PC-3 (cell line): ENCODE data around the gene PRSS16. TPM values are rescaled to one million over a fixed set of nuclear protein-coding genes. Genes with fewer than 3 reads are reported as not detected.
"Not testable (repeated sequence)": the region's sequence is repeated elsewhere in the genome, so short reads cannot be mapped to it uniquely, and the experiment has no call there.

Experiments
- ATAC-seq: fragments of 200-7000 bp; cut with Tn5 transposase; 2 replicates; pipeline ENCODE4 v1.9.1; 2020; ENCODE audit warnings: mild to moderate bottlenecking, moderate library complexity
- BruUV-seq: library from RNA; stranded (reverse); fragments of 400-500 nt; replicated peaks from 2 replicates; lab custom pipeline; 2021; lab: Mats Ljungman, UMichigan
- CTCF ChIA-PET: fragments of 300-600 bp; sonication (Branson Sonifier 250); formaldehyde crosslinking; loops from one replicate; lab custom pipeline; 2022; ENCODE audit warnings: antibody characterized with exemption; lab: Charles Lee
- POLR2A ChIA-PET: fragments of 300-600 bp; sonication (Branson Sonifier 250); formaldehyde crosslinking; loops from one replicate; lab custom pipeline; 2022; ENCODE audit warnings: antibody characterized with exemption; ENCODE audit not compliant: unreplicated experiment; lab: Charles Lee
- DNase-seq: peaks from one replicate; pipeline ENCODE4 v3.0.0-alpha.2; 2015
- H2AFZ ChIP-seq: fragments of 300-600 bp; sonication (generic); 2 replicates; pipeline ENCODE4 v1.6.0; 2016; ENCODE audit warnings: antibody characterized with exemption, low read length
- H3F3A ChIP-seq: fragments of 300-600 bp; sonication (generic); one replicate; pipeline ENCODE4 v1.6.0; 2017; ENCODE audit warnings: antibody characterized with exemption, low read length, control low read depth, mild to moderate bottlenecking; ENCODE audit not compliant: unreplicated experiment
- H3K27ac ChIP-seq: fragments of 300-600 bp; sonication (generic); 2 replicates; pipeline ENCODE4 v1.5.1; 2016; ENCODE audit warnings: mild to moderate bottlenecking, low read length
- H3K27me3 ChIP-seq: fragments of 300-600 bp; sonication (generic); 2 replicates; pipeline ENCODE4 v1.6.1; 2016; ENCODE audit warnings: low read length, mixed read lengths
- H3K36me3 ChIP-seq: fragments of 300-600 bp; sonication (generic); 2 replicates; pipeline ENCODE4 v1.6.1; 2016; ENCODE audit warnings: low read depth, mixed run types, low read length, mixed read lengths
- H3K4me1 ChIP-seq: fragments of 300-600 bp; sonication (generic); 2 replicates; pipeline ENCODE4 v1.5.1; 2016; ENCODE audit warnings: low read length; ENCODE audit not compliant: insufficient read depth
- H3K4me2 ChIP-seq: fragments of 300-600 bp; sonication (generic); 2 replicates; pipeline ENCODE4 v1.6.0; 2016; ENCODE audit warnings: low read length
- H3K4me3 ChIP-seq: fragments of 300-600 bp; sonication (generic); 2 replicates; pipeline ENCODE4 v1.5.1; 2016; ENCODE audit warnings: mild to moderate bottlenecking, low read length, mixed read lengths
- H3K79me2 ChIP-seq: fragments of 300-600 bp; sonication (generic); 2 replicates; pipeline ENCODE4 v1.6.1; 2017; ENCODE audit warnings: low read length, mixed read lengths
- H3K9ac ChIP-seq: fragments of 300-600 bp; sonication (generic); 2 replicates; pipeline ENCODE4 v1.6.0; 2016; ENCODE audit warnings: mild to moderate bottlenecking, low read length
- H3K9me2 ChIP-seq: fragments of 300-600 bp; sonication (generic); replicated peaks from 2 replicates; pipeline ENCODE4 v1.6.1; 2016; ENCODE audit warnings: mixed run types, low read length, mixed read lengths
- H3K9me3 ChIP-seq: fragments of 300-600 bp; sonication (generic); 2 replicates; pipeline ENCODE4 v1.6.1; 2016; ENCODE audit warnings: low read length, mixed read lengths
- H4K20me1 ChIP-seq: fragments of 300-600 bp; sonication (generic); 2 replicates; pipeline ENCODE4 v1.6.1; 2016; ENCODE audit warnings: low read length, mixed read lengths
- CTCF ChIP-seq: fragments of 300-600 bp; sonication (generic); conservative IDR thresholded peaks from 2 replicates; pipeline ENCODE4 v1.5.1; 2017; ENCODE audit warnings: antibody characterized with exemption, low read depth, mild to moderate bottlenecking, low read length
- EZH2 ChIP-seq: fragments of 300-600 bp; sonication (generic); IDR thresholded peaks from one replicate; pipeline ENCODE4 v1.6.1; 2017; ENCODE audit warnings: antibody characterized with exemption, mild to moderate bottlenecking, low read length; ENCODE audit not compliant: unreplicated experiment
- EZH2phosphoT487 ChIP-seq: fragments of 300-600 bp; sonication (generic); IDR thresholded peaks from 2 replicates; pipeline ENCODE4 v1.6.1; 2018; ENCODE audit warnings: mild to moderate bottlenecking, antibody characterized with exemption, low read length, borderline replicate concordance
- intact Hi-C: fragments of 100-400 bp; cut with micrococcal nuclease; formaldehyde crosslinking; loops from 2 replicates; pipeline ENCODE4 v1.9.0; 2023
- total RNA-seq: library from RNA; depleted of rRNA; stranded (reverse); fragments of >200 nt; gene quantifications from 2 replicates; pipeline ENCODE4 v1.2.3, GENCODE V29; 2014

PRSS16 gene
- total RNA-seq, 1 experiment from 2014 or later: 7.3 TPM

- Histone ChIP-seq H3K27me3 (no peaks in the 10 kb centered on the region), H3K4me2 (no peak overlapping the region), H3K9ac (no peak overlapping the region), H3K36me3 (no peaks in the 10 kb centered on the region), H3K9me3 (no peaks in the 10 kb centered on the region), H3K4me1 (no peaks in the 10 kb centered on the region), H3F3A (no peaks in the 10 kb centered on the region), H2AFZ (no peak overlapping the region), H3K27ac (no peak overlapping the region), H3K9me2 (no peaks in the 10 kb centered on the region), H4K20me1 (no peaks in the 10 kb centered on the region), H3K4me3 (no peak overlapping the region), H3K79me2 (no peaks in the 10 kb centered on the region)
- intact Hi-C loops: no loop called here
- DNase-seq: no peak
- CTCF ChIA-PET: no interaction called here
- BruUV-seq: no TSS peak
- TF ChIP-seq CTCF: no peak
- no peak for TF ChIP-seq EZH2phosphoT487
- no peak for TF ChIP-seq EZH2
- ATAC-seq: no peak
- POLR2A ChIA-PET: no interaction called here
These were observed 12.9 kb downstream of the PRSS16 start for GRCh38 chr6:27260369-27260768.

GRCh38 chr6:27260836-27261375 lies 13.4 kb downstream of the PRSS16 start:
- H3K4me3 ChIP-seq: no peak overlapping the region
- H3K27ac ChIP-seq: no peak overlapping the region
- DNase-seq (no peak), ATAC-seq (no peak)
- no peak overlapping the region for H2AFZ ChIP-seq
- H3K4me1 ChIP-seq: no peaks in the 10 kb centered on the region
- CTCF ChIA-PET: no interaction called here
- no peaks in the 10 kb centered on the region for H3F3A ChIP-seq
- H3K36me3 ChIP-seq: no peaks in the 10 kb centered on the region
- H3K27me3 ChIP-seq: no peaks in the 10 kb centered on the region
- no peak overlapping the region for H3K9ac ChIP-seq
- no peaks in the 10 kb centered on the region for H3K79me2 ChIP-seq
- no peak overlapping the region for H3K4me2 ChIP-seq
- no peak for TF ChIP-seq CTCF
- no peak for TF ChIP-seq EZH2phosphoT487
- no peak for TF ChIP-seq EZH2
- no TSS peak for BruUV-seq
- no peaks in the 10 kb centered on the region for H3K9me2 ChIP-seq
- POLR2A ChIA-PET: no interaction called here
- intact Hi-C loops: no loop called here
- no peaks in the 10 kb centered on the region for H4K20me1 ChIP-seq
- no peaks in the 10 kb centered on the region for H3K9me3 ChIP-seq

GRCh38 chr6:27263886-27264285 lies 16.4 kb downstream of the PRSS16 start:
- Histone ChIP-seq H3F3A (no peaks in the 10 kb centered on the region), H4K20me1 (no peaks in the 10 kb centered on the region), H2AFZ (no peak overlapping the region), H3K9me2 (no peaks in the 10 kb centered on the region), H3K27me3 (no peaks in the 10 kb centered on the region), H3K4me2 (no peak overlapping the region), H3K79me2 (no peaks in the 10 kb centered on the region), H3K36me3 (no peaks in the 10 kb centered on the region), H3K4me3 (no peak overlapping the region), H3K27ac (no peak overlapping the region), H3K4me1 (no peaks in the 10 kb centered on the region), H3K9ac (no peak overlapping the region), H3K9me3 (no peaks in the 10 kb centered on the region)
- ChIA-PET CTCF (no interaction called here), POLR2A (no interaction called here)
- no peak for ATAC-seq
- BruUV-seq: no TSS peak
- TF ChIP-seq EZH2phosphoT487: no peak
- intact Hi-C loops: no loop called here
- no peak for DNase-seq

- POLR2A ChIA-PET, H3K27ac ChIP-seq, H3K27me3 ChIP-seq, H4K20me1 ChIP-seq, DNase-seq, H3K9me2 ChIP-seq, H3K4me2 ChIP-seq, H3K9ac ChIP-seq, CTCF ChIA-PET, H3K79me2 ChIP-seq, H2AFZ ChIP-seq, ATAC-seq, H3K36me3 ChIP-seq, BruUV-seq, intact Hi-C loops, H3K4me1 ChIP-seq, H3K4me3 ChIP-seq, H3K9me3 ChIP-seq, H3F3A ChIP-seq: not testable (repeated sequence)
These were observed 19.5 kb downstream of the PRSS16 start for GRCh38 chr6:27267003-27267402.
